Duodenal mucosa (tissue), 2 donors: ENCODE data around the gene TTN.

Source experiments
- H3K27ac ChIP-seq: one replicate; pipeline ENCODE4 v1.7.0; 2013; ENCODE audit warnings: low read depth, low read length
- H3K27me3 ChIP-seq, 2 donors: one replicate each; pipeline ENCODE4 v1.7.0; 2013; ENCODE audit warnings: low read length in 2 of 2, control low read depth in 1 of 2; ENCODE audit not compliant: insufficient read depth in 2 of 2, control insufficient read depth in 1 of 2
- H3K36me3 ChIP-seq, 2 donors: one replicate each; pipeline ENCODE4 v1.7.0; 2013; ENCODE audit warnings: low read length in 2 of 2, control low read depth in 1 of 2; ENCODE audit not compliant: insufficient read depth in 2 of 2, control insufficient read depth in 1 of 2
- H3K4me1 ChIP-seq, 2 donors: one replicate each; pipeline ENCODE4 v1.7.0; 2013; ENCODE audit warnings: low read length in 2 of 2, control low read depth in 1 of 2; ENCODE audit not compliant: insufficient read depth in 2 of 2, control insufficient read depth in 1 of 2
- H3K4me3 ChIP-seq, 2 donors: one replicate each; pipeline ENCODE4 v1.7.0; 2013; ENCODE audit warnings: low read length in 2 of 2, low read depth in 1 of 2
- H3K9ac ChIP-seq, 2 donors: one replicate each; pipeline ENCODE4 v1.7.0; 2013; ENCODE audit warnings: low read length in 2 of 2, low read depth in 1 of 2
- H3K9me3 ChIP-seq, 2 donors: one replicate each; pipeline ENCODE4 v1.7.0; 2013; ENCODE audit warnings: low read length in 2 of 2, control low read depth in 1 of 2; ENCODE audit not compliant: control insufficient read depth in 1 of 2

The TTN gene

GRCh38 chr2:178722296-178722695, 84.9 kb downstream of the TTN start:
- Histone ChIP-seq H3K9me3 (no peaks in the 10 kb centered on the region), H3K36me3 (no peaks in the 10 kb centered on the region), H3K4me3 (no peak overlapping the region), H3K4me1 (no peaks in the 10 kb centered on the region), H3K27me3 (no peaks in the 10 kb centered on the region), H3K27ac (no peak overlapping the region), H3K9ac (no peak overlapping the region)

- Histone ChIP-seq H3K9me3 (no peaks in the 10 kb centered on the region), H3K4me3 (no peak overlapping the region), H3K9ac (no peak overlapping the region), H3K27me3 (no peaks in the 10 kb centered on the region), H3K36me3 (no peaks in the 10 kb centered on the region), H3K27ac (no peak overlapping the region), H3K4me1 (no peaks in the 10 kb centered on the region)
These were observed 88.2 kb downstream of the TTN start for GRCh38 chr2:178718988-178719387.

GRCh38 chr2:178718283-178718682, 88.9 kb downstream of the TTN start:
- Histone ChIP-seq H3K9ac (no peak overlapping the region), H3K4me1 (no peaks in the 10 kb centered on the region), H3K4me3 (no peak overlapping the region), H3K9me3 (no peaks in the 10 kb centered on the region), H3K27me3 (no peaks in the 10 kb centered on the region), H3K27ac (no peak overlapping the region), H3K36me3 (no peaks in the 10 kb centered on the region)

GRCh38 chr2:178716394-178716793, 90.8 kb downstream of the TTN start:
- Histone ChIP-seq H3K27ac (no peak overlapping the region), H3K4me3 (no peak overlapping the region), H3K36me3 (no peaks in the 10 kb centered on the region), H3K9me3 (no peaks in the 10 kb centered on the region), H3K27me3 (no peaks in the 10 kb centered on the region), H3K9ac (no peak overlapping the region), H3K4me1 (no peaks in the 10 kb centered on the region)

GRCh38 chr2:178715366-178715765, 91.9 kb downstream of the TTN start:
- H3K4me1 ChIP-seq, result no peaks in the 10 kb centered on the region
- H3K9me3 ChIP-seq, result no peaks in the 10 kb centered on the region
- no peaks in the 10 kb centered on the region for H3K36me3 ChIP-seq
- H3K27ac ChIP-seq, result no peak overlapping the region
- H3K4me3 ChIP-seq, result no peak overlapping the region
- no peaks in the 10 kb centered on the region for H3K27me3 ChIP-seq
- H3K9ac ChIP-seq, result no peak overlapping the region

GRCh38 chr2:178707476-178707875, 99.7 kb downstream of the TTN start:
- Histone ChIP-seq H3K36me3 (no peaks in the 10 kb centered on the region), H3K27me3 (no peaks in the 10 kb centered on the region), H3K9me3 (no peaks in the 10 kb centered on the region), H3K4me3 (no peak overlapping the region), H3K9ac (no peak overlapping the region), H3K4me1 (no peaks in the 10 kb centered on the region), H3K27ac (no peak overlapping the region)

GRCh38 chr2:178704876-178705275, 102.3 kb downstream of the TTN start:
- H3K4me1 ChIP-seq, result no peaks in the 10 kb centered on the region
- H3K27me3 ChIP-seq, result no peaks in the 10 kb centered on the region
- no peaks in the 10 kb centered on the region for H3K36me3 ChIP-seq
- no peak overlapping the region for H3K27ac ChIP-seq
- H3K4me3 ChIP-seq, result no peak overlapping the region
- no peak overlapping the region for H3K9ac ChIP-seq
- H3K9me3 ChIP-seq, result no peaks in the 10 kb centered on the region

- H3K27me3 ChIP-seq, result no peaks in the 10 kb centered on the region
- H3K27ac ChIP-seq, result no peak overlapping the region
- H3K4me1 ChIP-seq, result no peaks in the 10 kb centered on the region
- H3K4me3 ChIP-seq, result no peak overlapping the region
- no peaks in the 10 kb centered on the region for H3K9me3 ChIP-seq
- H3K9ac ChIP-seq, result no peak overlapping the region
- no peaks in the 10 kb centered on the region for H3K36me3 ChIP-seq
These were observed 104.9 kb downstream of the TTN start for GRCh38 chr2:178702361-178702760.

GRCh38 chr2:178700922-178701342, 106.3 kb downstream of the TTN start:
- H3K9ac ChIP-seq, result no peak overlapping the region
- H3K4me1 ChIP-seq, result no peaks in the 10 kb centered on the region
- no peaks in the 10 kb centered on the region for H3K9me3 ChIP-seq
- H3K4me3 ChIP-seq, result no peak overlapping the region
- H3K27me3 ChIP-seq, result no peaks in the 10 kb centered on the region
- H3K36me3 ChIP-seq, result no peaks in the 10 kb centered on the region
- H3K27ac ChIP-seq, result no peak overlapping the region

- no peak overlapping the region for H3K4me3 ChIP-seq
- no peaks in the 10 kb centered on the region for H3K27me3 ChIP-seq
- no peak overlapping the region for H3K27ac ChIP-seq
- no peaks in the 10 kb centered on the region for H3K36me3 ChIP-seq
- no peaks in the 10 kb centered on the region for H3K4me1 ChIP-seq
- no peaks in the 10 kb centered on the region for H3K9me3 ChIP-seq
- H3K9ac ChIP-seq, result no peak overlapping the region
These were observed 107.1 kb downstream of the TTN start for GRCh38 chr2:178700136-178700535.

GRCh38 chr2:178692845-178693244, 114.4 kb downstream of the TTN start:
- no peak overlapping the region for H3K9ac ChIP-seq
- no peaks in the 10 kb centered on the region for H3K4me1 ChIP-seq
- no peaks in the 10 kb centered on the region for H3K27me3 ChIP-seq
- H3K9me3 ChIP-seq, result no peaks in the 10 kb centered on the region
- H3K4me3 ChIP-seq, result no peak overlapping the region
- no peaks in the 10 kb centered on the region for H3K36me3 ChIP-seq
- H3K27ac ChIP-seq, result no peak overlapping the region
